Measurements from ENCODE around the gene IL17RE.

Gene IL17RE

GRCh38 chr3:9887480-9887879 lies 15.2 kb upstream of the IL17RE start (continued):
- TF ChIP-seq ZNF16 (tag by site-specific recombination; IDR thresholded peaks at IDR 0.05; ENCODE audit: low read depth) (no peak), ZNF280D (tag by site-specific recombination; IDR thresholded peaks at IDR 0.05) (no peak), ZNF529 (tag by site-specific recombination; IDR thresholded peaks at IDR 0.05; ENCODE audit: insufficient replicate concordance) (no peak), ZNF785 (tag by site-specific recombination; IDR thresholded peaks at IDR 0.05) (no peak), ZNF585B (tag by site-specific recombination; IDR thresholded peaks at IDR 0.05) (no peak), ZNF513 (tag by site-specific recombination; IDR thresholded peaks at IDR 0.05) (no peak)

GRCh38 chr3:9888540-9888939 lies 14.1 kb upstream of the IL17RE start:
- CTCF ChIA-PET, result no interaction called here
- Histone ChIP-seq H3K4me1 (ENCODE audit: control insufficient read depth, insufficient read depth, low read length) (no peaks in the 10 kb centered on the region), H3K9me3 (ENCODE audit: control insufficient read depth, insufficient read depth, low read depth, low read length) (no peaks in the 10 kb centered on the region), H3K4me3 (ENCODE audit: low read depth, low read length) (no peak overlapping the region), H3K27ac (ENCODE audit: extremely low read depth, low read depth, low read length) (no peak overlapping the region), H3K36me3 (ENCODE audit: control insufficient read depth in 2 of 2, insufficient read depth in 1 of 2, low read length in 2 of 2) (peaks cover 5 to 13% of the 10 kb centered on the region in 2 experiments)
- POLR2A ChIA-PET, result no interaction called here
- TF ChIP-seq ZNF221 (tag by site-specific recombination; IDR thresholded peaks at IDR 0.05; ENCODE audit: borderline replicate concordance) (no peak), ZNF121 (tag by site-specific recombination; IDR thresholded peaks at IDR 0.05) (0 out of 2 replicates have a peak, but pooled peaks have one; percentile 58), ZNF830 (tag by site-specific recombination; IDR thresholded peaks at IDR 0.05; ENCODE audit: low read depth) (no peak)

- TF ChIP-seq ZNF174 (tag by site-specific recombination; IDR thresholded peaks at IDR 0.05) (no peak), ZNF510 (tag by site-specific recombination; IDR thresholded peaks at IDR 0.05; ENCODE audit: insufficient replicate concordance) (no peak), ZNF555 (tag by site-specific recombination; conservative IDR thresholded peaks at IDR 0.05) (no peak), ZSCAN18 (tag by site-specific recombination; IDR thresholded peaks at IDR 0.05) (no peak), ZNF488 (tag by site-specific recombination; IDR thresholded peaks at IDR 0.05) (no peak), ZNF37A (tag by site-specific recombination; IDR thresholded peaks at IDR 0.05) (no peak), ZNF768 (tag by site-specific recombination; IDR thresholded peaks at IDR 0.05) (no peak), ZNF112 (tag by site-specific recombination; IDR thresholded peaks at IDR 0.05) (no peak), ZSCAN5A (tag by site-specific recombination; IDR thresholded peaks at IDR 0.05) (no peak)
- ChIA-PET POLR2A (interaction anchor here (0.9 to 3.0 kb wide), 2 partner anchors 8 to 44 kb away, joined by 3 to 24 read pairs; partner anchors contain the start of gene CRELD1), CTCF (interaction anchor here (0.7 kb wide), 2 partner anchors 9 to 361 kb away, joined by 3 to 5 read pairs; partner anchors contain the start of gene CIDEC)
- no peak overlapping the region for H3K4me3 ChIP-seq (ENCODE audit: low read depth, low read length)
- H3K36me3 ChIP-seq (ENCODE audit: control insufficient read depth in 2 of 2, insufficient read depth in 1 of 2, low read length in 2 of 2), result peaks cover 5 to 19% of the 10 kb centered on the region in 2 experiments
- H3K4me1 ChIP-seq (ENCODE audit: control insufficient read depth, insufficient read depth, low read length), result no peaks in the 10 kb centered on the region
- no peak overlapping the region for H3K27ac ChIP-seq (ENCODE audit: extremely low read depth, low read depth, low read length)
- H3K9me3 ChIP-seq (ENCODE audit: control insufficient read depth, insufficient read depth, low read depth, low read length), result no peaks in the 10 kb centered on the region
Measured at GRCh38 chr3:9889405-9889804, 13.2 kb upstream of the IL17RE start.
